GM12872 (cell line): ENCODE measurements around the gene UBE2O.

Source experiments
- TF ChIP-seq, protein P1 (sequence below): IDR thresholded peaks from 3 replicates; pipeline ENCODE4 v1.5.1; 2011; ENCODE audit warnings: low read depth, mild to moderate bottlenecking, low read length, moderate library complexity; ENCODE audit not compliant: insufficient read depth

The UBE2O gene

DNA sequence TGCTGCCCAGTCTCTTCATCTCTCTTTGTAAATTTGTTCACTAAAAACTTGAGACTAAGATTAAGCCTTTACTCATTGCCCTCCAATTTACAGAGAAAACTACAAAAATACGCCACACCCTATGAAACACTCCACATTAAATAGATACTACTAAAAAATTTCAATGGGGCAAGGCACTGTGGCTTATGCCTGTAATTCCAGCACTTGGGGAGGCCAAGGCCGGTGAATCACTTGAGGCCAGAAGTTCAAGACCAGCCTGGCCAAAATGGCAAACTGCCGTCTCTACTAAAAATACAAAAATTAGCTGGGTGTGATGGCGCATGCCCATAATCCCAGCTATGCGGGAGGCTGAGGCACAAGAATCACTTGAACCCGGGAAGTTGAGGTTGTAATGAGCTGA, 3.8 kb downstream of the UBE2O start:
- TF ChIP-seq, protein P1, sequence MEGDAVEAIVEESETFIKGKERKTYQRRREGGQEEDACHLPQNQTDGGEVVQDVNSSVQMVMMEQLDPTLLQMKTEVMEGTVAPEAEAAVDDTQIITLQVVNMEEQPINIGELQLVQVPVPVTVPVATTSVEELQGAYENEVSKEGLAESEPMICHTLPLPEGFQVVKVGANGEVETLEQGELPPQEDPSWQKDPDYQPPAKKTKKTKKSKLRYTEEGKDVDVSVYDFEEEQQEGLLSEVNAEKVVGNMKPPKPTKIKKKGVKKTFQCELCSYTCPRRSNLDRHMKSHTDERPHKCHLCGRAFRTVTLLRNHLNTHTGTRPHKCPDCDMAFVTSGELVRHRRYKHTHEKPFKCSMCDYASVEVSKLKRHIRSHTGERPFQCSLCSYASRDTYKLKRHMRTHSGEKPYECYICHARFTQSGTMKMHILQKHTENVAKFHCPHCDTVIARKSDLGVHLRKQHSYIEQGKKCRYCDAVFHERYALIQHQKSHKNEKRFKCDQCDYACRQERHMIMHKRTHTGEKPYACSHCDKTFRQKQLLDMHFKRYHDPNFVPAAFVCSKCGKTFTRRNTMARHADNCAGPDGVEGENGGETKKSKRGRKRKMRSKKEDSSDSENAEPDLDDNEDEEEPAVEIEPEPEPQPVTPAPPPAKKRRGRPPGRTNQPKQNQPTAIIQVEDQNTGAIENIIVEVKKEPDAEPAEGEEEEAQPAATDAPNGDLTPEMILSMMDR: no peak

DNA sequence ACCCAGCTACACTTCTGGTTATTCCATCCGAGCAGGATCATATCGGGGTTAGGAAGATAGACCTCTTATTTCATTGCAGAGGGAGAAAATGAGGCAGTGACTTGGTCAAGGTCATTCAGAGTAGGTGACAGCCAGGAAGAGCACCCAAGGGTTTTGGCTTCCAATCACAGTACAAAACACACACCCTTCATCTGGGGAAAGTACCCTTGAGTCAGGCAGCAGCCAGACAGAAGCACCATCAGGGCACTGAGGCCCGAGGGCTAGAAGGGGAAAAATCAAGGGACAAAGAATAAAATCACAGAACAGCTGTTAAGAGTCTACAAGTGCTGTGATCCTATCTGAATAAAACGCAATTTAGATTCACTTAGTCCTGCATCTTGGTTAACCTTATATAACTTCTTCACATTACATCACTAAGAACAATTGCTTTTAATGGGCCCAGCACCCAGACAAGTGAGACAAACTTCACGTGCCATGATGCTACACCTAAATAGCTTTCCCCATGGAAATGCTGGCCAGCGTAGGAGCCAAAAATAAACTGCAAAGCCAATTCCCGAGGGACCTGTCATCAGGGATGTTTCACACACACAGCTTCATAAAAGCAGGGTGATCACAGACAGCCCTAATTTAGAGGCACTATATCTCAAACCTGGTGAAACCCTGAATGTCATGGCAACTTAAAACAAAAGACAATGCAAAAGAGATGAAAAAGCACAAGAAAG, 4.9 kb downstream of the UBE2O start:
- TF ChIP-seq, protein P1: no peak

DNA sequence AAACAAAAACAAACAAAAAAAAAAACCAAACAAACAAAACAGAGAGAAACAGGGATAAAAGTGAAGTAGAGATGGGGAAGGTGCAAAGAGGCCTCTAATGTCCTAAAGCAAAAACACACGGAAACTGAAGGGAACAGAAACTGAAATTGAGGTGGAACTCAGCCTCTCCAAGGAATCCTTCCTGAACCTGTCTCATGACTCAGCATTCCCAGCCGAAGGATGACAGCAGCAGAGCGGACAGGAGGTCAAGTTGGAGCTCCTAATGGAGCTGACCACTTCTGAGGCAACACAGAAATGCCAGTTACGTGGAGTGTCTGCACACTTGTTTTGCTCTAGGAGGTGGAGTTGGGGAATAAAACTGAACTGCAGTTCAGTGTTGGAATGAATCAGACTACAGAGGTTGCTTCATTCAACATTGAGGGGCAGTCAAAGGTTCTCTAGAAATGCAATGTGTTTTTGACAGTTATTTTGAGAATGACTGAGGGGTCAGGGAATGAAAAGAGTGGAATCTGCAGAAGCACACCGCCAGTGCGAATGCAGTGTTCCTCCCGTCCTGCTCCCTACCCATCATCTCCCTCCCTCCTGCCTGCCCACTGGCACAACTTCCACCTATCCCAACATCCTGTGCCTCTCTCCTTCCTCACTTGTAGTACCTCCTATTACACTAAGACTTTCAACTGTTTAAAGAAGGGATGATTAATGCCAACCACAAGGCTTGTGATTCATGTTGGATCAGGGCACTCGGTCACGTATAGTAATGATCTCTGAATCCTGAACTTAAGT, 6.3 kb downstream of the UBE2O start:
- TF ChIP-seq, protein P1: no peak

DNA sequence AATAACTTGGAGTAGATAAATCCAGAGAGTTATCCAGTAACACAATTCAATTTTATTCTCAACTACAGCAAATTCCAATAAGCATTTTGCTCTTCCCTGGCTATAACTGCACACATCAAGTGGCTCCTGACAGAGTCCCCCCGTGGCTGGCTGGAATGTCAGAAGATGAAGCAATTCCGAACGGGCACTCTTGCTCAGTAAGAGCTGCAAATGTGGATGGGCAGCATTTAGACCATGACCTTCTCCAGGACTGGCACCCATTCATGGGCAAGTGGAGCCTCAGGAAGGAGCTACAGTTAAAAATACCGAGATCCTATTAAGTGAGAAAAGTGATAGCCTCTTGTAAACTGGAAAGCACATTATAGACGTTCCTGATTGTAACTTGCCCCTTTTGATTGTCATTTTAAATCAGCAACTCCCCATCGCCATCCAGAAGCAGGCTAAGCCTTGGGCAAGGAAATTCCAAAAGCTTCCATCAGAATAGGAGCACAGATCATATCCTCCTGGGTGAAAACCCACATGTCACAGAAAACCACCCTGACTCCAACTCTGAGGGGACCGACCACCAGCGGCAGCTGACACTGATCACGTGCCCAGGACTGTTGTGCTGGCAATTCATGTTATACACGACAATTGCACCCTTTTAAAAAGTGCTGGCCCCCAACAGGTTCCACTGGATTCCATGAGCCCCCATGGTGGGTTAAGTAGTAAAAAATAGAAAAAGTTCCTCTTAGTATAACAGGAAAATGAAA, 7.1 kb downstream of the UBE2O start:
- TF ChIP-seq, protein P1: no peak

DNA sequence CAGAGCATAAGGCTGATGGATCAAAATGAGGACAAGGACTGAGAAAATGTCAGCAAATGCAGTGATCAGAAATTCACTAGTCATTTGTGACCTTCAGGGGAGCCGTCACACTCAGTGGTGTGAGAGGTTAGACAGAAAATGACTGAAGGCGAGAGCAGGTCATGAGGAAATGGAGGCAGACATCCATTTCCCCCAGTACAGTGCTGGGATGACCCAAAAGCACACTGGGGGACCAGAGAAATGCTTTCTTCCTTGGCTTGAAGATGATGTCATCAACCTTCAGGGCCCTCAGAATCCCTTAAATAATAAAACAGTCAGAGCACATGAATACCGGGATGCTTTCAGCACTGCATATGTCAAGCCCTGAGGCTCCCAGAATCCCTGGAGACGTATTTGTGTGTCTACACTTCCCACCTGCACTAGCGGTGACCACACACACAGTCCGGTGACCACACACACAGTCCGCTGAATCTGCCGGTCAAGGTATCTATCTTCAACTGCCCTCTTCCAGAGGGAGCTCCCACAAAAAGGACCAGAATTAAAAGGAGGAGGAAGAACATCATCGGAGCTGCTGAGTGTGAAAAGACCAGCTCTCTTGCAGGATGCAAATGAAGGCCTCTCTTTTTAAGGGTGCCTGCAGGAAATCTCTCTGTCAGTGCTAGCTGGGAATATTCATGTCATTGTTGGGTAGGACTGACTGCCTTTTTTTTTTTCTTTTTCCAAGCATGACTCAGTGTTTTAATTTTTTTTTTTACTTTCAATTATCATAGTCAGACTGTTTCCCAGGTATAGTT, 8.2 kb downstream of the UBE2O start:
- TF ChIP-seq, protein P1: no peak

DNA sequence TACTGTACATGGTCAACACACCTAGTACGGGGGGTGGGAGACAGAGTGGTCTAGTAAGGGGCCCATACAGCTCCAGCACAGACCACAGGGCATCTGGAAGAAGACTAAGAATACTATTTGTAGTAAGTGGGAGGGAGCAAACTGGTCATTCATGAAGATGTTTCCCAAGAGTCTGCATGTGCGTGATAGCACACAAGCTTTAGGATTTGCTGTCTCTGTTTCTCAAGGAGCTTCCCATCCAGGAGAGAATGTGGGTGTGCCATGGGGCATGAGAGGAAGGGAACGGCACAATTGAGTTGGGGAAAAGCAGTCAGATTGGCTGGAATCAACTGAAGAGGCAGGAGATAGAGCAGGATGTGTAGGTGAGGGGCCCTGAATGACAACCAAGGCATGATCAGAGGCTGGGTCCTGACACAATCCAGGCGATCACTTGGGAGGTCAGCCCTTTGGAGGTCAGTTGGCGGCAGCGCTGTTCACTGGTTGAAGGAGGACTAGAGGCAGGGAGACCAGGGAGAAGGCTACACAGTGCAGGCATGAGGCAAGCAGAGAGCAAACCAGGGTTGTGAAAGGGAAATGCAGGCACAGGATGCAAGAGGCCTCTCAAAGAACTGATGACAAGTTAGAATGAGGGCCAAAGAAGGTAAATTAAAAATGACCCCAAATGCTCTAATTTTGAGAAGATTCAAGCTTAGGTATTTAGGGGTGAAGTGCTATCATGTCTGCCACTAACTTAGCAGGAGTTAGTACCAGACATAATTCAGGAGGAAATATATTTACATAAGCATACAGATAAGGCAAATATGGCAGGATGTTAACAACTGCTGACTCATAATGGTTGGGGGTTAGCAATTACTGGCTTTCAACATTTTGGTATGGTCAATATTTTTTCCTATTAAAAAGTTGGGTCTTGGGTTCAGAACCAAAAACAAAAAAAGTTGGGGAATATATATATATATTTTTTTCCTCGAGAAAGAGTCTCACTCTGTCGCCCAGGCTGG, 10.3 kb downstream of the UBE2O start:
- TF ChIP-seq, protein P1: no peak
